GM10266 (cell line): ENCODE results near the gene MORF4L2.
"Not testable (repeated sequence)": the region's sequence is repeated elsewhere in the genome, so short reads cannot be mapped to it uniquely, and the experiment has no call there.

Source experiments
- DNase-seq: peaks from one replicate; pipeline ENCODE4 v3.0.0; 2012; ENCODE audit errors: extremely low spot score
- CTCF ChIP-seq: IDR thresholded peaks from 2 replicates; pipeline ENCODE4 v1.5.1; 2012; ENCODE audit warnings: mild to moderate bottlenecking, low read depth; ENCODE audit not compliant: control insufficient read depth, insufficient read depth; ENCODE audit errors: missing control alignments

Gene MORF4L2

GRCh38 chrX:103681443-103681842 is 5.1 kb downstream of the MORF4L2 start:
- DNase-seq = no peak

GRCh38 chrX:103678199-103678993 is 8.1 kb downstream of the MORF4L2 start:
- no peak for TF ChIP-seq CTCF

More at GRCh38 chrX:103681443-103681842, 5.1 kb downstream of the MORF4L2 start:
- TF ChIP-seq CTCF = no peak

GRCh38 chrX:103674531-103675454 is 11.7 kb downstream of the MORF4L2 start:
- no peak for TF ChIP-seq CTCF
- no peak for DNase-seq

More at GRCh38 chrX:103678199-103678993, 8.1 kb downstream of the MORF4L2 start:
- DNase-seq = no peak

GRCh38 chrX:103669745-103670144 is 16.8 kb downstream of the MORF4L2 start:
- DNase-seq = no peak
- TF ChIP-seq CTCF = no peak

GRCh38 chrX:103666202-103667107 is 20.0 kb downstream of the MORF4L2 start:
- no peak for TF ChIP-seq CTCF
- no peak for DNase-seq

- TF ChIP-seq CTCF = no peak
- no peak for DNase-seq
Observed at GRCh38 chrX:103663981-103664762, 22.3 kb downstream of the MORF4L2 start.

- DNase-seq = not testable (repeated sequence)
Observed at GRCh38 chrX:103659460-103659859, 27.0 kb downstream of the MORF4L2 start.
